K562 (cell line): ENCODE data around the gene KMO. TPM values are rescaled to one million over a fixed set of nuclear protein-coding genes. Genes with fewer than 3 reads are reported as not detected.

Source experiments
- ATF7 ChIP-seq: fragments of 450-650 bp; IDR thresholded peaks from 2 replicates; pipeline ENCODE4 v1.7.1; 2014; ENCODE audit warnings: mild to moderate bottlenecking, moderate library complexity
- BRCA1 ChIP-seq, 2 experiments: fragments of 450-650 bp in 1 of 2; sonication (generic) in 1 of 2; formaldehyde crosslinking in 1 of 2; IDR thresholded peaks; 2 replicates each; pipeline versions ENCODE4 v1.5.0 to v1.6.1; 2017 to 2020; ENCODE audit warnings: mild to moderate bottlenecking in 1 of 2, missing genetic modification reagents in 1 of 2
- CEBPG ChIP-seq, 3 experiments: fragments of 200-800 bp in 1 of 3; sonication (Bioruptor generic) in 1 of 3; sonication (generic) in 1 of 3; formaldehyde crosslinking in 1 of 3; IDR thresholded peaks in 2 of 3; conservative IDR thresholded peaks in 1 of 3; 2 replicates each; pipeline versions ENCODE4 v1.6.1 to v1.8.0; 2016 to 2022; ENCODE audit warnings: missing compliant biosample characterization in 2 of 3, missing genetic modification characterization in 2 of 3, mild to moderate bottlenecking in 1 of 3, missing genetic modification reagents in 1 of 3
- FOXP1 ChIP-seq: sonication (generic); formaldehyde crosslinking; IDR thresholded peaks from 2 replicates; pipeline ENCODE4 v1.8.0; 2022; ENCODE audit warnings: mild to moderate bottlenecking, missing genetic modification reagents
- GABPA ChIP-seq: fragments of 200-800 bp; sonication (Bioruptor generic); conservative IDR thresholded peaks from 2 replicates; pipeline ENCODE4 v1.6.1; 2016; ENCODE audit warnings: low read depth, missing genetic modification characterization, missing compliant biosample characterization
- IFI16 ChIP-seq: fragments of 250-450 bp; sonication (Bioruptor Pico); IDR thresholded peaks from 2 replicates; pipeline ENCODE4 v2.1.2; 2022; ENCODE audit warnings: mild to moderate bottlenecking, inconsistent platforms
- MAFG ChIP-seq: fragments of 450-650 bp; conservative IDR thresholded peaks from 2 replicates; pipeline ENCODE4 v1.6.1; 2016; ENCODE audit warnings: missing genetic modification characterization, missing compliant biosample characterization
- NFIX ChIP-seq: fragments of 250-450 bp; sonication (Bioruptor Pico); IDR thresholded peaks from 2 replicates; pipeline ENCODE4 v1.4.0; 2020; ENCODE audit warnings: low read depth, mild to moderate bottlenecking, moderate library complexity
- NFYB ChIP-seq: IDR thresholded peaks from 2 replicates; pipeline ENCODE4 v1.6.1; 2011; ENCODE audit warnings: mild to moderate bottlenecking, moderate library complexity; ENCODE audit not compliant: insufficient read length; ENCODE audit errors: extremely low read depth
- NR1H2 ChIP-seq: sonication (generic); formaldehyde crosslinking; IDR thresholded peaks from 2 replicates; pipeline ENCODE4 v1.4.0; 2020; ENCODE audit warnings: mild to moderate bottlenecking, missing genetic modification reagents
- POLR2AphosphoS5 ChIP-seq: IDR thresholded peaks from 2 replicates; pipeline ENCODE4 v1.6.1; 2011; ENCODE audit warnings: mild to moderate bottlenecking, low read depth, low read length, moderate library complexity; ENCODE audit not compliant: control insufficient read depth, insufficient read depth
- POLR2H ChIP-seq: IDR thresholded peaks from 2 replicates; pipeline ENCODE4 v1.6.1; 2016; ENCODE audit warnings: missing genetic modification characterization, low read depth, mild to moderate bottlenecking, control low read depth, missing compliant biosample characterization, moderate library complexity
- RBM34 ChIP-seq: fragments of 200-400 bp; formaldehyde crosslinking; IDR thresholded peaks from 2 replicates; pipeline ENCODE4 v1.6.1; 2018; ENCODE audit warnings: low read length, borderline replicate concordance; ENCODE audit not compliant: insufficient read depth
- SIN3B ChIP-seq: fragments of 450-650 bp; IDR thresholded peaks from 2 replicates; pipeline ENCODE4 v1.6.1; 2017; ENCODE audit warnings: low read depth, mild to moderate bottlenecking, moderate library complexity
- SIRT6 ChIP-seq: IDR thresholded peaks from one replicate; pipeline ENCODE4 v1.6.1; 2012; ENCODE audit warnings: low read depth, mild to moderate bottlenecking, control low read depth, inconsistent platforms, low read length, moderate library complexity
- SMAD4 ChIP-seq: fragments of 250-450 bp; sonication (Bioruptor Pico); conservative IDR thresholded peaks from 2 replicates; pipeline ENCODE4 v1.8.0; 2021; ENCODE audit warnings: inconsistent platforms, mild to moderate bottlenecking, moderate library complexity
- SP2 ChIP-seq: IDR thresholded peaks from 2 replicates; pipeline ENCODE4 v1.6.1; 2011; ENCODE audit warnings: mild to moderate bottlenecking, low read depth, low read length, moderate library complexity; ENCODE audit not compliant: poor library complexity, severe bottlenecking; ENCODE audit errors: extremely low read depth
- SPI1 ChIP-seq: IDR thresholded peaks from 2 replicates; pipeline ENCODE4 v1.6.1; 2011; ENCODE audit warnings: low read depth, low read length, control low read depth, borderline replicate concordance
- TAF1 ChIP-seq: IDR thresholded peaks from 2 replicates; pipeline ENCODE4 v1.6.1; 2011; ENCODE audit warnings: mild to moderate bottlenecking, low read length, moderate library complexity; ENCODE audit not compliant: insufficient read depth, control insufficient read depth, severe bottlenecking; ENCODE audit errors: extremely low read depth
- TFAM ChIP-seq: fragments of 250-450 bp; sonication (Bioruptor Pico); conservative IDR thresholded peaks from 2 replicates; pipeline ENCODE4 v1.5.0; 2021; ENCODE audit warnings: mild to moderate bottlenecking, moderate library complexity
- TGIF2 ChIP-seq: sonication (generic); formaldehyde crosslinking; IDR thresholded peaks from 2 replicates; pipeline ENCODE4 v1.8.1; 2022; ENCODE audit warnings: mild to moderate bottlenecking, missing genetic modification reagents, moderate library complexity
- ZBTB1 ChIP-seq: sonication (generic); formaldehyde crosslinking; IDR thresholded peaks from 2 replicates; pipeline ENCODE4 v1.8.1; 2023; ENCODE audit warnings: missing genetic modification reagents, low read depth, mild to moderate bottlenecking, borderline replicate concordance
- ZNF121 ChIP-seq: sonication (generic); formaldehyde crosslinking; conservative IDR thresholded peaks from 2 replicates; pipeline ENCODE4 v1.8.0; 2022; ENCODE audit warnings: missing genetic modification reagents
- ZNF124 ChIP-seq: sonication (generic); formaldehyde crosslinking; IDR thresholded peaks from 2 replicates; pipeline ENCODE4 v1.8.1; 2022; ENCODE audit warnings: missing genetic modification reagents
- ZNF263 ChIP-seq: sonication (generic); formaldehyde crosslinking; IDR thresholded peaks from 2 replicates; pipeline ENCODE4 v1.8.0; 2022; ENCODE audit warnings: mild to moderate bottlenecking, missing genetic modification reagents, borderline replicate concordance
- ZNF507 ChIP-seq: conservative IDR thresholded peaks from 2 replicates; pipeline ENCODE4 v1.6.1; 2017; ENCODE audit warnings: missing genetic modification characterization, missing compliant biosample characterization
- polyA plus RNA-seq, 8 experiments: library from polyadenylated mRNA; depleted of rRNA in 4 of 8; stranded (reverse) in 5 of 8; unstranded in 3 of 8; fragments of >200 nt; fragmentation: Nextera tagmentation in 2 of 8; fragmentation: Illumina TruSeq in 1 of 8; extraction: Ambion mirVana in 2 of 8; extraction: Trizol in 1 of 8; gene quantifications; 2 replicates each; pipeline versions ENCODE4 v1.2.1 to v1.2.3, GENCODE V29; 2011 to 2014; ENCODE audit warnings: inconsistent platforms in 1 of 8, missing spikeins in 1 of 8
- total RNA-seq, 7 experiments: library from RNA; depleted of rRNA in 6 of 7; stranded (reverse); fragments of >200 nt in 6 of 7; fragmentation: Illumina TruSeq in 2 of 7; extraction: Trizol in 2 of 7; gene quantifications; 2 replicates each; pipeline versions ENCODE4 v1.2.1 to v1.2.3, GENCODE V29; 2011 to 2021; ENCODE audit warnings: low replicate concordance in 1 of 7
- TF ChIP-seq, protein P1 (sequence below): fragments of 450-650 bp; IDR thresholded peaks from 2 replicates; pipeline ENCODE4 v1.6.1; 2016; ENCODE audit warnings: borderline replicate concordance

Gene KMO
- total and polyA plus RNA-seq, 9 of the 15 experiments (the other 6 are each of a cell fraction or from before 2014, with no cell fraction given), result 0.01 to 0.11 (median 0.01) TPM; not detected in 6

- TF ChIP-seq FOXP1, result peak; percentile 18; the same call in 1 of the 2 replicates
- TF ChIP-seq TAF1, result peak; percentile 88
- no peak for TF ChIP-seq ZNF263
- TF ChIP-seq CEBPG (CRISPR knock-in tag; IDR thresholded peaks at IDR 0.05), result no peak
- TF ChIP-seq CEBPG (tag; conservative IDR thresholded peaks at IDR 0.05 in 1 of 2, IDR thresholded peaks at IDR 0.05 in 1 of 2), result no peak
- TF ChIP-seq ZNF121 (CRISPR knock-in tag), result no peak
- no peak for TF ChIP-seq SIRT6
- TF ChIP-seq, protein P1, sequence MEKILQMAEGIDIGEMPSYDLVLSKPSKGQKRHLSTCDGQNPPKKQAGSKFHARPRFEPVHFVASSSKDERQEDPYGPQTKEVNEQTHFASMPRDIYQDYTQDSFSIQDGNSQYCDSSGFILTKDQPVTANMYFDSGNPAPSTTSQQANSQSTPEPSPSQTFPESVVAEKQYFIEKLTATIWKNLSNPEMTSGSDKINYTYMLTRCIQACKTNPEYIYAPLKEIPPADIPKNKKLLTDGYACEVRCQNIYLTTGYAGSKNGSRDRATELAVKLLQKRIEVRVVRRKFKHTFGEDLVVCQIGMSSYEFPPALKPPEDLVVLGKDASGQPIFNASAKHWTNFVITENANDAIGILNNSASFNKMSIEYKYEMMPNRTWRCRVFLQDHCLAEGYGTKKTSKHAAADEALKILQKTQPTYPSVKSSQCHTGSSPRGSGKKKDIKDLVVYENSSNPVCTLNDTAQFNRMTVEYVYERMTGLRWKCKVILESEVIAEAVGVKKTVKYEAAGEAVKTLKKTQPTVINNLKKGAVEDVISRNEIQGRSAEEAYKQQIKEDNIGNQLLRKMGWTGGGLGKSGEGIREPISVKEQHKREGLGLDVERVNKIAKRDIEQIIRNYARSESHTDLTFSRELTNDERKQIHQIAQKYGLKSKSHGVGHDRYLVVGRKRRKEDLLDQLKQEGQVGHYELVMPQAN, result peak; percentile 51; the same call in 1 of the 2 replicates
- no peak for TF ChIP-seq IFI16 (CRISPR knock-in tag)
- TF ChIP-seq SPI1, result no peak
- no peak for TF ChIP-seq ZNF507 (tag)
- TF ChIP-seq ZNF124 (CRISPR knock-in tag), result no peak
- TF ChIP-seq POLR2H, result peak; percentile 92
- TF ChIP-seq SMAD4, result peak; percentile 60; the same call in 1 of the 2 replicates
- TF ChIP-seq GABPA (tag), result no peak
- peak; percentile 49; the same call in 1 of the 2 replicates for TF ChIP-seq TGIF2 (CRISPR knock-in tag)
- peak; percentile 78; the same call in 1 of the 2 replicates for TF ChIP-seq ATF7
- TF ChIP-seq TFAM (CRISPR knock-in tag), result no peak
- no peak for TF ChIP-seq NR1H2 (CRISPR knock-in tag)
- no peak for TF ChIP-seq NFIX (CRISPR knock-in tag)
- TF ChIP-seq ZBTB1 (CRISPR knock-in tag), result no peak
- TF ChIP-seq SIN3B, result peak; percentile 66; the same call in 1 of the 2 replicates
- TF ChIP-seq RBM34, result 0 out of 2 replicates have a peak, but pooled peaks have one; percentile 67
- no peak for TF ChIP-seq BRCA1 (IDR thresholded peaks at IDR 0.05)
- no peak for TF ChIP-seq BRCA1 (CRISPR knock-in tag; IDR thresholded peaks at IDR 0.05)
- peak; percentile 91 for TF ChIP-seq POLR2AphosphoS5
- TF ChIP-seq SP2, result no peak
- peak; percentile 91 for TF ChIP-seq NFYB
- no peak for TF ChIP-seq MAFG (tag)
Observed at GRCh38 chr1:241519308-241520079, 12.7 kb upstream of the KMO start, which contains the start of gene FH (continued).
